SHP77 treated with DMSO at 0.1 percent for 48 hours (cell line): ENCODE measurements around the gene ATAT1.

Source experiments
- DNase-seq: peaks from one replicate; lab custom pipeline; 2025; lab: John Stamatoyannopoulos, UW

ATAT1 gene

GRCh38 chr6:30613251-30614043 is 13.2 kb upstream of the ATAT1 start:
- DNase-seq = no peak

DNA sequence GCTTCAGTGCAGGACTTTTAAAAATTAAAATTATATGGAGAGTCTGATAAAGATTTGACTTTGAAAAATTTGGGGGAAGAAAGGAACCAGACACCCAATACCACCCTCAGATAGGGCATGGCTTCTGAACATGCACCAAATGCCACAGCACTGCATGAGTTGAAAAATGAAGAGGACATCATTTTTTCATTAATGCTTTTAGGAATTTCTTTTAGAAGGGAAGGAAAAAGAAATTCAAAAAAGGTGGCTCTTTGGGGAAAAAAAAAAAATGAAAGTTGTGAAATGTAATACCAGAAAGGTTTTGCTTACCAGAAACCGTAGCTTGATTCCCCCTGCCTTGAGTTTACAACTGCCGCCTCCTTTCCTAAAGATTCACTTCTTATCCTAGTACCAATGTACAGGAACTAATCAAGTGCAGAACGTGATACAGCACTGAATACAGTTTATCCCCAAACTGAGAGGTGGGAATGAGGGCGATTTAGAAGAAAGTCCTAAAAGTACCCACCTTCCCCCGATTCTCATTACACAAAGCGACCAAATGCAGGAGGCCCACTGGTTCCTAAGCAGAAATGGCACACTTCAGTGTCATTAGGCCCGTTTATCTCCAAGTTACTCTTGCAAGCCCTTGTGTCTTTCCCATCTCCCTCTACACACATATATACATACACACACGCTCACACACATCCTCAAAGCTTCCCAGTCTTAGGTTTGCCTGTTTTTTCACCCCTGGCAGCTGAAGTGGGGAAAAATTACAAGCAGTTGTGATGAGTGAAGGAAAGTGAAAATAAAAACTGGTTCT is 12.4 kb upstream of the ATAT1 start:
- no peak for DNase-seq

DNA sequence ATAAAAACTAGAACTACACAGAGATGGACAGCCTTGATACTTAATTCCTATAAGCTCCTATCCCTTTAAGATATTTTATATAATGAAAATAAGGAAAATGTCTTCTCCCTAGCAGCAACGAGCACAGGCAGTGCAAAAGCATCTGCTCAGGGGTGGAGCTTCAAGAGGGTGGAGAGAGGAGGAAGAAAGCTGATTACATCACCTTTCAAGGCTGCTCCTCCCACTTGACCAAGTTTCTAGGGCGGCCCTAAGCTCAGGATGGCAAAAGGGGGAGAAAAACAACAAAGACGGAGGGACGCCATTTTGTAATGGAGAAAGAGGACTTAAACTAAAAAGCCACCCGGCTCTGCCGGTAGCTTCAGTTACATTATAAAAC is 11.8 kb upstream of the ATAT1 start:
- peak; percentile 74 for DNase-seq

GRCh38 chr6:30615219-30615957 is 11.3 kb upstream of the ATAT1 start:
- DNase-seq = no peak

DNA sequence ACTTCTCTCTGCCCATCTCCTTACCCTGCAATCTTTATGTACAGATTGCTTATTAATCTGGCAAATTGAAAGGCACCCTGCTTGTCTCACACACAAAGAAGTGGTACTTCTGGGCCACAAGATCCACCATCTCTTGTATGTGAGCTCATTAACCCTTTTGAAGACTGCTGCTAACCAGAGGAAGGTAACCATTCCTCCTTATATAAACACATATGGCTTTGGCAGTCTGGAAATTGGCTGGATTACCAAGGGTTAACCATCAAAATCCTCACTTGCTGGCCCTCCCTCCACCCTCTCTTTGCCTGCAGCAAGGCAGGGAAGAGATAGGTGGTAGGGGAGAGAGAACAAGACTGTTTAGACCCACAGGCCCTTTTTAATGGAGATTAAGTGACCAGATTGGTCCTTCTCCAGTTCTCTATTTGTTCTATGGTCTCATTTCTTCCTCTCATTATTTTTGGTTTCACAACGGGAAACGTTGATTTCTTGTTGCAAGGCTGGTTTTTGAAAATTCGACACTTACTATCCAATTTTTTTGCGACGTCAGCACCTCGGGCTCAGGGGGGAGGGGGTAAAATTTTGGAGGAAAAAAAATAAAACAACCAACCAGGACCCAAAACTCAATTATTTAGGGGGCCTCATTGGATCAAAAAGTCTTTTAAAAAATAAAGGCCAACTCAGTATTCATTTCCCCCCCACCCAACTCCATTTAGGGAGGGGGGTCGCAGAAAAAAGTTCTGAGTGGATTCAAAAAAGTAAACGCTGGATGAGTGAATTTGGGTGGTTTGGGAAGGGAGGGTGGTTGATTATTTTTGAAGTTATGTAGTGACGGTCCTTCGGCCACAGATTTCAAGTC is 10.5 kb upstream of the ATAT1 start:
- no peak for DNase-seq

GRCh38 chr6:30616811-30617564 is 9.7 kb upstream of the ATAT1 start, which contains the start of gene PPP1R10:
Gene PPP1R10, minus strand, starts transcription at chr6:30617243. Its CDS starts 7,299 bp downstream, at chr6:30609944.
- DNase-seq = peak; percentile 100

DNA sequence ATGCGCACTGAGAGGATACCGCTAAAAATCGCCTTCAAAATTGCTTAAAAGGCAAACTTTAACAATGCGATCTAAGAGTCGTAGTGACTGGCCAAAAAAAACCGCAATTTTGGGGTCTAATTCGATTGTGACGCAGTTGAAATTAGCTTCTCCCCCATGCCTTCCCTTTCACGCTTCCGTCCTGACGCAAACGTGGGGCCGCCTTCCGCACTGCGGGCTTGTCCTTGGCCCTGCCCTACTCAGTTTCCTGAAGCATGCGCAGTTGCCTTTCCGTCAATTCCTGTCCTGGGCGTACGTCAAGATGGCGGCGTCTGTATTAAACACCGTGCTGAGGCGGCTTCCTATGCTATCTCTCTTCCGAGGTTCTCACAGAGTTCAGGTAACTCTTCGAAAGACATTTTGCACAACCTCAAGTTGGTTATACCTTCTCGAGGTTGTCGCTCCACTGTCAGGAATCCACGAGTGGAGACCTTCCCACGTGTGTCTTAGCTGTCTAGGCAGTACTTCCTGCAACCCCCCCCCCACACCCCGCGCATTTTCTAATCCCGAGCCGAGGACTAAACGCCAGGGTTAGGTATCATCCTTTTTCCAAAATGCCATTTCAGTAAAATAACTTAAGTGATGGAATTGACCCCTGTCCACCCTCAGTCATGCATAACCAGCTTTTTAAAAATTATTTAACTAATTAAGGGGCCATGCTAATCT is 9.0 kb upstream of the ATAT1 start, which contains the start of gene MRPS18B:
Gene MRPS18B (plus strand): TSS at position 276 of the 705 bp plus-strand sequence. CDS start 26 bp downstream, at position 302.
- peak; percentile 99 for DNase-seq

DNA sequence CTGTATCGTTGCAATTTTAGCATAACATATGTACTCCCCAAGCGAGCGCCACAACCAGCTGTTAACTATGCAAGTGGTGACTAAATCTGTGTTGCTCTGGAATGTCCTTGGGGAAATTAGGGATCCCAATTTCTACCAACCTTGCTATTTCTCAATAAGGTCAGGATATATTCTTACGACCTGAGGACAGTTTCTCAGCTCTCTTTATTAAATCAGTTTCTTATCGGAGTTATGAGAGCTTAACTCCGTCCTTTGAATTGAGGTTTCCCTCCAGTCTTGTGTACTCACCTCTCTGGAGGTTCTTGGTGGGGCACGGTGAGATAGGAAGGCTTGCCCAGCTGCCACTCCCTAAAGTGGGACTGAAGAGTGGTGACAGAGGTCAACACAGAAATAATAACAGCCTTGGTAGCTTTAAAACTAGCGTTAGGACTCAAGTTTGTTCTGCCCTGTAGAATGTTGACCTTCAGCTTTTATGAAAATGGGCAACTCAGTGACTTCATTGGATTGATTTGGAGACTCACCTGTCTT is 8.3 kb upstream of the ATAT1 start:
- no peak for DNase-seq

DNA sequence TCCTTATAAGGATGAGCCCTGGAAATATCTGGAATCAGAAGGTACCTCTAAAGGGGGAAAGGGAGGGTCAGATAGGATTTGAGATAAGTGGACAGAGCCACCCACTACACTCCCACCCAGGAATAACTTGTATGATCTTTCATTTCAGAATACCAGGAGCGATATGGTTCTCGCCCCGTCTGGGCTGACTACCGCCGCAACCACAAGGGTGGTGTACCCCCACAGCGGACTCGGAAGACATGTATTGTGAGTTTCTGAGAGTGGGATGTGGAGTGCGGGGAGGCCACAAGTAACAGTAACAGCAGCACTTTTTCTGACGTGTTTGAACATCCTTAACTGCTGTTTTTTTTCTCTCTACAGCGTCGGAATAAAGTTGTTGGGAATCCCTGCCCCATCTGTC is 7.1 kb upstream of the ATAT1 start:
- no peak for DNase-seq

DNA sequence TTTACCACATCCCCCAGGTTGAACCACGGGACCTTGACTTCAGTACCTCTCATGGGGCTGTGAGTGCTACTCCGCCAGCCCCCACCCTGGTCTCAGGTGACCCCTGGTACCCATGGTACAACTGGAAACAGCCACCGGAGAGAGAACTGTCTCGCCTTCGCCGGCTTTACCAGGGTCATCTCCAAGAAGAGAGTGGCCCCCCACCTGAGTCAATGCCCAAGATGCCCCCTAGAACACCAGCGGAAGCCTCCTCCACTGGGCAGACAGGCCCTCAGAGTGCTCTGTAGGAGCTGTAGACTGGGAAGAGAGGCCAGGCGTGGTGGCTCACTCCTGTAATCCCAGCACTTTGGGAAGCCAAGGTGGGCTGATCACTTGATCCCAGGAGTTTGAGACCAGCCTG is 1.2 kb upstream of the ATAT1 start:
- DNase-seq = no peak

DNA sequence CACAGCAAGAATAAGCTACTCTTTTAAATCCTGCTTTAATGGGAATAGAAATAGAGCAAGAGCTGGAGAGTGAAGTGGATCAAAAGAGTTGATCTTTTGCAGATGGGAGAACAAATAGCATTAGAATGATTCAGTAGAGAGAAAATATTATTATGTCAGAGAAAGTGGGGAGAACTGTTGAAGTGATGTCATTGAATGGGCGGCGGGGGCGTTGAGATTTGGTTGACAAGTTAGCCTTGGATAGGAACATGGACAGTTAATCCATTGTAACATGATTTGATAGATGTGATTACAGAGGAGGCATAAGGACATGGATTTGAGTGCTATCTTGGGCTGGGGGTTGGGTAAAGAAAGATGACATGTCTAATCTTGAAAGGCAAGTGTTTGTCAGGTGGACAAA is 9.2 kb downstream of the ATAT1 start:
- no peak for DNase-seq

- no peak for DNase-seq
These were observed 13.8 kb downstream of the ATAT1 start for GRCh38 chr6:30640481-30640880.

- no peak for DNase-seq
These were observed 14.4 kb downstream of the ATAT1 start for GRCh38 chr6:30641048-30641447.

- DNase-seq = no peak
These were observed 17.0 kb downstream of the ATAT1 start for GRCh38 chr6:30643656-30644055.

DNA sequence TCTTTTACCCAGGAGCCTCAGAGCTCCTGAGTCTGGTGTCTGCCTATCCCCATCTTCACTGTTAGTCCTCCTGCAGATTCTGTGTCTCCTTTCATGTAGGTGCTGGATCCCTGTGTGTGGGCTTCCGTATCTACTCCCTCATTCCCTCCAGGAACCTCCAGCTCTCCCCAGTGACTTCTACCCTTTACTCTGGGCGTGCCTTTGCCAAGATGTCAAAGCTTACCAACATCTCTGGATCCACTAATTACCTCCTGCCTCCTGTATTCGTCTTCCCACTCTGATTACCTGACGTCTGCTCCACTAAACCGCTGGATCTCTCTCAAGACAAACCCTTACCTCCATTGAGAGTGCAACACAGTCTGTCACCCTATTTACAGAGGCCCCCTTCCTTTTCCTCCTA is 18.1 kb downstream of the ATAT1 start:
- DNase-seq = no peak

- DNase-seq = no peak
These were observed 19.3 kb downstream of the ATAT1 start for GRCh38 chr6:30645989-30646388.

DNA sequence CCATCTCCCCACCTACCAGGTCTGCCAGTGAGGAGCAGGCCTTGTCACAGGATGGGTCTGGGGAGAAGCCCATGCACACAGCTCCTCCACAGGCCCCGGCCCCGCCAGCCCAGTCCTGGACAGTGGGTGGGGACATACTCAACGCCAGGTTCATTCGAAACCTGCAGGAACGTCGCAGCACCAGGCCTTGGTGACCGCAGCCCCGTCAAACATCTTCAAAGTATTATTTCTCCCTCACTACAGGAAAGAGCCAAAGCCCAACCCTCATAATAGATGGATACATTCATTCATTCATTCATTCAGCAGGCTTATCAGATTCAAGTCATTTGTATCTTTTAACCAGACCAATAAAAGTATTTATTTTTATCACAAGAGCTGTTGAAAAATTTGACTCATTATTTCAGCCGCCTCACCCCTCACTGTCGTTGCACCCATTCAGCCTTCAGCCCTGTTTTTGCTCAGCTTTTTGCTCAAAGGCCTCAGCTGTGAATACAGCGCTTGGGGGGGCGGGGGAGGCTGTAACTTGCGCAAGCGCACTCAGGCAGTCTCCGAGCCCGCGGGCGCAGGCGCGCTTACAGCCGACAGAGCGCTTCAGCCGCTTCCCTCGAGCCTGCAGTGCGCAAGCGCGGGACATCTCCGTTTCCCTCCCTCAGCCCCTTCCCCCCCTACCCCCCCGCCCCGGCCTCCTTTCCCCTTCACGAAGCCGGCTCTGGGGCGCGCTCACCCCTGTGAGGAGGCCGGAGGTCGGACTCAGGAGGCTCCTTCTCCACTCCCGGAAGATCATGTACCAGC is 20.0 kb downstream of the ATAT1 start, which contains the start of gene C6orf136:
Gene C6orf136 (plus strand): TSS at position 684 of the 792 bp plus-strand sequence. CDS start 99 bp downstream, at position 783.
- DNase-seq = peak; percentile 81

DNA sequence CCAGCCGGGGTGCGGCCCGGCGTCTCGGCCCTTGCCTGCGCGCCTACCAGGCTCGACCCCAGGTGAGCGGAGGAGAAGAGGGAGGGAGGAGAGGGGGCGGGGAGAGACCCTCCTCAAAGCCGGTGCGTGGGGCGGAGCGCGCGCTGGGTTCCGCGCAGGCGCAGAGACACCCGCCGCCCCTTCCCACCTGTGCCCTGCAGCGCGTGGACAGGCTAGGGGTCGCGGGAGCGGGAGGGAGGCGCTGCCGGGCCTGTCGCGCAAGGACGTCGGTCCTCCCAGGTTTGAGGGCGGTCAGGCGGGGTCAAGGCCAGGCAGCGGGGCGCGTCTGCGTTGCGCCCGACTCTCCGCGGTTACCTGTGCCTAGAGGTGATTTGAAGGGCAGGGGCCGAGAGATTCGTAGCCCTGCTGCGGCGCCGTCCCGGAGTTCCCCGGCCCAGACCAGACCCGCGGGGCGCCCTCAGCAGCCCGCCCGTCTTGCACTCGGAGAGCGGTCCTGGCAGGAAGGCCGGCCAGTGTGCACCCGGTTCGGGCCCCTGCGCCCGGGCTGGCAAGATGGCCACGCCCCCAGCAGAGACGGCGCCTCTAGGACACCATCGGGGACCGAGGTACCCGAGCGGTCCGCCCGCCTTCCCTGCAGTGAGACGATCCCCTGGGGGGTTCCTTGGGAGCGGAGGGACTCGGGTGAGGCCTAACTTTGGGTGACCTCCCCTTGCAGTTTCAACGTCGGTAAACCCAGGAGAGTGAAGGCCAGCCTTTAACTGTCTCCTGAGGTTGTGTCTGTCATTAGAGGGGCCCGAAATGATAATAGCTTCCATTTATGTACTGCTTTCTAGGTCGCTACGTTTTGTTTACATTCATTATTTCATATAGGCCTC is 20.8 kb downstream of the ATAT1 start:
- DNase-seq = peak; percentile 81
